KOPT-K1 (cell line): ENCODE measurements around the gene PARVB.

Source experiments
- H3K27ac ChIP-seq: fragments of 200-600 bp; sonication (generic); 2 replicates; pipeline ENCODE4 v1.5.1; 2016; ENCODE audit warnings: antibody characterized with exemption, mild to moderate bottlenecking, low read depth, low read length; ENCODE audit not compliant: poor library complexity, severe bottlenecking
- H3K36me3 ChIP-seq: fragments of 200-600 bp; sonication (generic); 2 replicates; pipeline ENCODE4 v1.5.1; 2017; ENCODE audit warnings: antibody characterized with exemption, mild to moderate bottlenecking, low read length, moderate library complexity; ENCODE audit not compliant: insufficient read depth
- H3K9me3 ChIP-seq: fragments of 200-600 bp; sonication (generic); 2 replicates; pipeline ENCODE4 v1.5.1; 2017; ENCODE audit warnings: antibody characterized with exemption, low read length, mild to moderate bottlenecking; ENCODE audit not compliant: insufficient read depth, poor library complexity, severe bottlenecking

PARVB gene

GRCh38 chr22:44128958-44129618 is 105.0 kb downstream of the PARVB start:
- Histone ChIP-seq H3K9me3 (peaks cover 29% of the 10 kb centered on the region), H3K36me3 (no peaks in the 10 kb centered on the region), H3K27ac (no peak overlapping the region)

GRCh38 chr22:44129619-44129976 is 105.5 kb downstream of the PARVB start:
- H3K36me3 ChIP-seq = no peaks in the 10 kb centered on the region
- H3K27ac ChIP-seq = no peak overlapping the region
- H3K9me3 ChIP-seq = peaks cover 29% of the 10 kb centered on the region

- no peak overlapping the region for H3K27ac ChIP-seq
- peaks cover 29% of the 10 kb centered on the region for H3K9me3 ChIP-seq
- H3K36me3 ChIP-seq = no peaks in the 10 kb centered on the region
Observed at GRCh38 chr22:44130076-44130711, 106.1 kb downstream of the PARVB start.

- no peaks in the 10 kb centered on the region for H3K36me3 ChIP-seq
- peaks cover 23% of the 10 kb centered on the region for H3K9me3 ChIP-seq
- H3K27ac ChIP-seq = no peak overlapping the region
Observed at GRCh38 chr22:44131412-44131811, 107.3 kb downstream of the PARVB start.

GRCh38 chr22:44131989-44132685 is 108.0 kb downstream of the PARVB start:
- peaks cover 21% of the 10 kb centered on the region for H3K9me3 ChIP-seq
- H3K36me3 ChIP-seq = no peaks in the 10 kb centered on the region
- H3K27ac ChIP-seq = no peak overlapping the region

- H3K9me3 ChIP-seq = peaks cover 21% of the 10 kb centered on the region
- no peaks in the 10 kb centered on the region for H3K36me3 ChIP-seq
- no peak overlapping the region for H3K27ac ChIP-seq
Observed at GRCh38 chr22:44132724-44133123, 108.6 kb downstream of the PARVB start.

- Histone ChIP-seq H3K36me3 (no peaks in the 10 kb centered on the region), H3K27ac (no peak overlapping the region), H3K9me3 (peaks cover 21% of the 10 kb centered on the region)
Observed at GRCh38 chr22:44133161-44133560, 109.1 kb downstream of the PARVB start.

GRCh38 chr22:44133901-44134571 is 109.9 kb downstream of the PARVB start:
- Histone ChIP-seq H3K27ac (no peak overlapping the region), H3K36me3 (no peaks in the 10 kb centered on the region), H3K9me3 (peaks cover 26% of the 10 kb centered on the region)

GRCh38 chr22:44136112-44136511 is 112.0 kb downstream of the PARVB start:
- H3K27ac ChIP-seq = no peak overlapping the region
- peaks cover 26% of the 10 kb centered on the region for H3K9me3 ChIP-seq
- H3K36me3 ChIP-seq = no peaks in the 10 kb centered on the region

- Histone ChIP-seq H3K9me3 (peaks cover 26% of the 10 kb centered on the region), H3K36me3 (no peaks in the 10 kb centered on the region), H3K27ac (no peak overlapping the region)
Observed at GRCh38 chr22:44136786-44137185, 112.7 kb downstream of the PARVB start.

GRCh38 chr22:44137415-44137814 is 113.3 kb downstream of the PARVB start:
- Histone ChIP-seq H3K27ac (no peak overlapping the region), H3K9me3 (peaks cover 26% of the 10 kb centered on the region), H3K36me3 (no peaks in the 10 kb centered on the region)

- H3K36me3 ChIP-seq = no peaks in the 10 kb centered on the region
- no peak overlapping the region for H3K27ac ChIP-seq
- peaks cover 26% of the 10 kb centered on the region for H3K9me3 ChIP-seq
Observed at GRCh38 chr22:44139773-44140172, 115.7 kb downstream of the PARVB start.

GRCh38 chr22:44142421-44143104 is 118.5 kb downstream of the PARVB start:
- Histone ChIP-seq H3K27ac (no peak overlapping the region), H3K9me3 (peaks cover 14% of the 10 kb centered on the region)

GRCh38 chr22:44143105-44143474 is 119.0 kb downstream of the PARVB start:
- peaks cover 9% of the 10 kb centered on the region for H3K9me3 ChIP-seq
- H3K27ac ChIP-seq = no peak overlapping the region
- no peaks in the 10 kb centered on the region for H3K36me3 ChIP-seq

More at GRCh38 chr22:44142421-44143104, 118.5 kb downstream of the PARVB start:
- H3K36me3 ChIP-seq = no peaks in the 10 kb centered on the region

GRCh38 chr22:44143579-44143978 is 119.5 kb downstream of the PARVB start:
- H3K9me3 ChIP-seq = peaks cover 4% of the 10 kb centered on the region
- H3K27ac ChIP-seq = no peak overlapping the region
- H3K36me3 ChIP-seq = no peaks in the 10 kb centered on the region
